Measurements from ENCODE around the gene MTG1.

MTG1 gene

DNA sequence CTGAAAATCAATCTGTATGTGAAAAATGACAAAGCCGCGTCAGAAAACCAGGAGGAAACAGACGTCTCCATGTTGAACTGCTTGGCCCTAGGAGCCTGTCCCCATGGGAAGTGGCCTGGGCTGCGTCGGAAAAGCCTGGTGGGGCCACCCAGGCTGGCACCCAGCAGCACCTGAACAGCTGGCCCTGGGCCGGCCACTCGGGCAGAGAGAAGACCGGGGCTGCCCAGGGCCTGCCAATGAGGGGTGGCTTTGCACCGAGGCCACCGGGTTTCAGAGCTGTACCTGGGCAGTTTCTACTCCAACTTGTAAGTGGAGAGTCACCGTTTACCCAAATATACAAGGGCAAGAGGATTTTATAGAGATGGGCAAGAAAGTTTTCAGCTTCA lies 35.0 kb upstream of the MTG1 start:
- no peak overlapping the region for H3K27ac ChIP-seq (ENCODE audit: low read depth, low read length)
- H3K36me3 ChIP-seq (ENCODE audit: control insufficient read depth in 5 of 5, insufficient read depth in 5 of 5, low read length in 5 of 5) = peaks cover 0 to 34% (median 22%) of the 10 kb centered on the region in 5 donors
- peaks cover 0 to 2% (median 0%) of the 10 kb centered on the region in 5 donors for H3K9me3 ChIP-seq (ENCODE audit: control insufficient read depth in 5 of 5, low read length in 5 of 5)
- peak overlapping the region in 1 of 5 donors; percentile 56 for H3K9ac ChIP-seq (ENCODE audit: low read length in 5 of 5)
- no peaks in the 10 kb centered on the region for H3K27me3 ChIP-seq (ENCODE audit: control insufficient read depth in 5 of 5, insufficient read depth in 4 of 5, low read length in 5 of 5)
- no peak overlapping the region for H3K4me3 ChIP-seq (ENCODE audit: low read depth in 1 of 5, low read length in 5 of 5)
- peaks cover 0 to 43% (median 18%) of the 10 kb centered on the region in 5 donors for H3K4me1 ChIP-seq (ENCODE audit: control insufficient read depth in 5 of 5, insufficient read depth in 5 of 5, low read length in 5 of 5)

DNA sequence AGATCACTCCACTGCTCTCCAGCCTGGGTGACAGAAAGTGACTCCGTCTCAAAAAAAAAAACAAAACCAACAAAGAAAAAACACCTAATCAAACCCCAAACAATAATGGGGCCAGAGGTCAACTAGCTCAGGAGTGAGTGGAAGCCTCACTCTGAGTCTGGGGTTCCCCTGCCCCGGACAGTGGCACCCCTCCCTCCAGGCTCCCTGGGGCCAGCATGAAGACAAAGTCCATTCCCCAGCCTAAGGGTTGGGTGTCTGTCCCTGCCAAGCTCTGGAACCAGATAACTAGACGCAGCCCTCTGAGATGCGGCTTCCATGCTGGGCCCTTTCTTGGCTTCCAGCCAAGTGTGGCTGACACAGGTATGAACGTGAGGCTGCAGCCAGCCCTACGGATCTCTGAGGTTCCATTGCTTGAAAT lies 34.4 kb upstream of the MTG1 start:
- peaks cover 0 to 2% (median 0%) of the 10 kb centered on the region in 5 donors for H3K9me3 ChIP-seq (ENCODE audit: control insufficient read depth in 5 of 5, low read length in 5 of 5)
- H3K36me3 ChIP-seq (ENCODE audit: control insufficient read depth in 5 of 5, insufficient read depth in 5 of 5, low read length in 5 of 5) = peaks cover 4 to 35% (median 26%) of the 10 kb centered on the region in 5 donors
- H3K27me3 ChIP-seq (ENCODE audit: control insufficient read depth in 5 of 5, insufficient read depth in 4 of 5, low read length in 5 of 5) = no peaks in the 10 kb centered on the region
- H3K27ac ChIP-seq (ENCODE audit: low read depth, low read length) = no peak overlapping the region
- H3K4me3 ChIP-seq (ENCODE audit: low read depth in 1 of 5, low read length in 5 of 5) = no peak overlapping the region
- no peak overlapping the region for H3K9ac ChIP-seq (ENCODE audit: low read length in 5 of 5)
- peaks cover 0 to 43% (median 19%) of the 10 kb centered on the region in 5 donors for H3K4me1 ChIP-seq (ENCODE audit: control insufficient read depth in 5 of 5, insufficient read depth in 5 of 5, low read length in 5 of 5)

DNA sequence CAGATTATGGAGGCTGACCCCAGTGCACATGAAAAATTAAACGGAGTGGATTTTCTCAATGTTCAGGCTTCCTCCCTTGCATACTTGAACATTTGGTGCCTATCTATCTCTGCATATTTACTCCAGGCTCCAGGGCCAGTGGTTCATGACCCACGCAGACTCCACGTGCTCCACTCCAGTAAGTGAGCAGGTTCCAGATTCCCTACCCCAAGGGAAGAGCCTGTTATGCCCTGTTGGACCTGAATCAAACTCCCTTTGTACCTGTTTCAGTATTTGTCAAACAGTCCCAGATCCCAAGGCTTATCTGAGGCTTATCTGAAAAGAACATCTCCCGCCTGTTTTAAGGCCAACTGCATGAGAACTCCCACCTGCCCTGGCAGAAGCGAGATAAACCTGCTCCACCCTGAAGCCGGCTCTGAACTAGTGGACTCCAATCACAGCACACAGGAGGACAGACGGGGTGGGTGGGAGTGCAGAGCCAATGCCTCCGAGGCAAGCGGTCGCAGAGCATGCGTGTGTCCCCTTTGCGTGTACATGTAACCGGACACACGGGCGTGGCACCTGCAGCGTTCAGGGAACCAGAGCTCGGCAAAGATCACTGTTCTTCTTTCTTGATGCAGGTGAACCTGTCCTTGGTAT lies 33.9 kb upstream of the MTG1 start:
- no peak overlapping the region for H3K27ac ChIP-seq (ENCODE audit: low read depth, low read length)
- no peaks in the 10 kb centered on the region for H3K27me3 ChIP-seq (ENCODE audit: control insufficient read depth in 5 of 5, insufficient read depth in 4 of 5, low read length in 5 of 5)
- no peak overlapping the region for H3K9ac ChIP-seq (ENCODE audit: low read length in 5 of 5)
- peaks cover 4 to 35% (median 32%) of the 10 kb centered on the region in 5 donors for H3K36me3 ChIP-seq (ENCODE audit: control insufficient read depth in 5 of 5, insufficient read depth in 5 of 5, low read length in 5 of 5)
- peaks cover 0 to 43% (median 24%) of the 10 kb centered on the region in 5 donors for H3K4me1 ChIP-seq (ENCODE audit: control insufficient read depth in 5 of 5, insufficient read depth in 5 of 5, low read length in 5 of 5)
- H3K4me3 ChIP-seq (ENCODE audit: low read depth in 1 of 5, low read length in 5 of 5) = no peak overlapping the region
- H3K9me3 ChIP-seq (ENCODE audit: control insufficient read depth in 5 of 5, low read length in 5 of 5) = peaks cover 0 to 2% (median 0%) of the 10 kb centered on the region in 5 donors

DNA sequence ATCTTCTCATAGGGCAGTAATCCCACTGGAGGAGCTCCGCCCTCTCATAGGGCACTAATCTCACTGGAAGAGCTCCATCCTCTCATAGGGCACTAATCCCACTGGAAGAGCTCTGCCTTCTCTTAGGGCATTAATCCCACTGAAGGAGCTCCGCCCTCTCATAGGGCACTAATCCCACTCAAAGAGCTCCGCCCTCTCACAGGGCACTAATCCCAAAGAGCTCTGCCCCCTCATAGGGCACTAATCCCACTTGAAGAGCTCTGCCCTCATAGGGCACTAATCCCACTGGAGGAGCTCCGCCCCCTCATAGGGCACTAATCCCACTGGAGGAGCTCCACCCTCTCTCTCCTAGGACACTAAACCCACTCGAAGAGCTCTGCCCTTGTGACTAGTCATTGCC lies 32.7 kb upstream of the MTG1 start:
- no peak overlapping the region for H3K27ac ChIP-seq (ENCODE audit: low read depth, low read length)
- H3K4me3 ChIP-seq (ENCODE audit: low read depth in 1 of 5, low read length in 5 of 5) = no peak overlapping the region
- H3K36me3 ChIP-seq (ENCODE audit: control insufficient read depth in 5 of 5, insufficient read depth in 5 of 5, low read length in 5 of 5) = peaks cover 4 to 45% (median 43%) of the 10 kb centered on the region in 5 donors
- no peak overlapping the region for H3K9ac ChIP-seq (ENCODE audit: low read length in 5 of 5)
- H3K27me3 ChIP-seq (ENCODE audit: control insufficient read depth in 5 of 5, insufficient read depth in 4 of 5, low read length in 5 of 5) = no peaks in the 10 kb centered on the region
- peaks cover 0 to 38% (median 30%) of the 10 kb centered on the region in 5 donors for H3K4me1 ChIP-seq (ENCODE audit: control insufficient read depth in 5 of 5, insufficient read depth in 5 of 5, low read length in 5 of 5)
- H3K9me3 ChIP-seq (ENCODE audit: control insufficient read depth in 5 of 5, low read length in 5 of 5) = peaks cover 0 to 2% (median 0%) of the 10 kb centered on the region in 5 donors

DNA sequence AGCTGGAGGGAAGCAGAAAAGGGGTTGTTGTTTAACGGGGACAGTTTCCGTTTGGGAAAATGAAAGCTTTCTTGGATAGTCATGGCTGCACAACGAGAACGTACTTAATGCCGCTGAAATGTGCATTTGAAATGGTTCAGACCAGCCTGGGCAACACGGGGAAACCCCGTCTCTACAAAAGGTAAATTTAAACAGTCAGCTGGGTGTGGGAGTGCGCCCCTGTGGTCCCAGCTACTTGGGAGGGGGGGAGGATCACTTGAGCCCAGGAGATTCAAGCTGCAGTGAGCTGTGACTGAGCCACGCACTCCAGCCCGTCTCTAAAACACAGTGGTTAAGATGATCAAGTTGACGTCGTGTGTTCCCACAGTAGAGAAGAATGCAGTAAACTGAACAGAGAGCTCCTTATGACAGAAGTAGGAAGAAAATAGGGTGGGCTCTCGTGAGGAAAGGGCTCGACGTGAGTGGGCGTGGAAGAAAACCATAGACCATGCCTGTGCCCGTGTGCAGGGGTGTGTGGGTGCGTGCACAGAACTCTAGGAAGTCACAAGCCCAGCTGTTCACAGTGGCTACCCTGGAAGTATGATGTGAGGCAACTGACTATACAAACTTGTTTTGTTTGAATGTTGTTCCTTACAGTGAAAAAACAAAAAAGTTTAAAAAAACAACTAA lies 32.0 kb upstream of the MTG1 start:
- Histone ChIP-seq H3K4me3 (ENCODE audit: low read depth in 1 of 5, low read length in 5 of 5) (no peak overlapping the region), H3K27ac (ENCODE audit: low read depth, low read length) (no peak overlapping the region), H3K9ac (ENCODE audit: low read length in 5 of 5) (no peak overlapping the region), H3K36me3 (ENCODE audit: control insufficient read depth in 5 of 5, insufficient read depth in 5 of 5, low read length in 5 of 5) (peaks cover 4 to 52% (median 50%) of the 10 kb centered on the region in 5 donors), H3K9me3 (ENCODE audit: control insufficient read depth in 5 of 5, low read length in 5 of 5) (peaks cover 0 to 2% (median 0%) of the 10 kb centered on the region in 5 donors), H3K4me1 (ENCODE audit: control insufficient read depth in 5 of 5, insufficient read depth in 5 of 5, low read length in 5 of 5) (peaks cover 0 to 33% (median 23%) of the 10 kb centered on the region in 5 donors), H3K27me3 (ENCODE audit: control insufficient read depth in 5 of 5, insufficient read depth in 4 of 5, low read length in 5 of 5) (no peaks in the 10 kb centered on the region)

DNA sequence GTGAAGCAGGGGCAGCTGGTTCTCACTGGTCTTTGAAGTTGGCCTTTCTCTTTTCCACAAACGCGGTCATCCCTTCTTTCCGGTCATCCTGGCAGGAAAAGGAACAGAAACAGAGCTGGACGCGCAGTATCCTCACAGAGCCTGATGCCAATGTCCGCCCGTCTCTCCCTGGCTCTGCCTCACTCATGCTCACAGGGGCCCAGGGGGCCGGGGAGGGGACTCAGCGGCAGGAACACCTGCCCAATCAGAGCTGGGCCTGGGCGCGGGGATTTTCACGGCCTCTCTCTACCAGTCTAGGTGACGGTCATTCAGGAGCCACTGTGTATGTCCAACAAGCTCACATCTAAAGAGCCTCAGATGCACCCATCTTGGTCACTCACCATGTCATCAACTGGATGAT lies 31.1 kb upstream of the MTG1 start:
- Histone ChIP-seq H3K27ac (ENCODE audit: low read depth, low read length) (no peak overlapping the region), H3K27me3 (ENCODE audit: control insufficient read depth in 5 of 5, insufficient read depth in 4 of 5, low read length in 5 of 5) (no peaks in the 10 kb centered on the region), H3K4me1 (ENCODE audit: control insufficient read depth in 5 of 5, insufficient read depth in 5 of 5, low read length in 5 of 5) (peaks cover 0 to 24% (median 19%) of the 10 kb centered on the region in 5 donors), H3K9ac (ENCODE audit: low read length in 5 of 5) (no peak overlapping the region), H3K4me3 (ENCODE audit: low read depth in 1 of 5, low read length in 5 of 5) (no peak overlapping the region), H3K9me3 (ENCODE audit: control insufficient read depth in 5 of 5, low read length in 5 of 5) (peaks cover 0 to 2% (median 0%) of the 10 kb centered on the region in 5 donors), H3K36me3 (ENCODE audit: control insufficient read depth in 5 of 5, insufficient read depth in 5 of 5, low read length in 5 of 5) (peaks cover 4 to 54% (median 52%) of the 10 kb centered on the region in 5 donors)

DNA sequence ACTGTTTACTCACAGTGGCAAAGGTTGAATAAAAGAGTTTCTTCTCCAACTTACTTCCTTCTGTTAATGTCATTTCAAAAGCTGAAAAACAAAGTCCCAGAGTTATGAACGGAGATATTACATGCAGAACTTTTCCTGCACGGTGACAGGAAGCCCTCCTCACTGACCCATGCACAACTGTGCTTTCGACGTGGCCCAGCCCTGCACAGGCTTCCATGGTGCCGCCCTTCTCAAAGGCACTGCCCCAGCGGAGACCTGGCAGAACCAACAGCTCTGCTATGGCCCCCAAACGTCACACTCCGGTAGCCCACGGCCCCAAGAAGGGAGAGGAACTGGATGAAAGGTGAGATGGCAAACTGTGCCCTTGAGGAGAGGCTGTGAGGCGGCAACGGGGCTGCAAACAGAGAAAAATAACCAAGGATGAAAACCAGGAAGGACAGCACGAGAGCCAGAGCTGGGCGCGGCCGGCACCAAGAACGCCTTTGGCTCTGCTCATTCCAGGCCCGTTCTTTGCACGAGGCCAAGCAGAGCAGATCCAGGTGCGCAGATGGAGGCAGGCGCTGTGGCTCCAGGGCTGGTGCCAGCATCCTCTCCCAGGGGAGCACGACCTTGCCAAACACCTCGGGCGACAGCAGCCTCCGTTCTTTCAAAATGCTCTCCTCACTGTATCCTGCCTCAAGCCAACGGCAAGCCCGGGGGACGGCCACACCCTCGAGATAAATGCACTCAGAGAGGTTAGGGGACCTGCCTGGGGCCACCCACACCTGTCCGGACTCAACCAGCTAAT lies 29.1 kb upstream of the MTG1 start:
- Histone ChIP-seq H3K36me3 (ENCODE audit: control insufficient read depth in 5 of 5, insufficient read depth in 5 of 5, low read length in 5 of 5) (peaks cover 4 to 74% (median 71%) of the 10 kb centered on the region in 5 donors), H3K27ac (ENCODE audit: low read depth, low read length) (no peak overlapping the region), H3K4me1 (ENCODE audit: control insufficient read depth in 5 of 5, insufficient read depth in 5 of 5, low read length in 5 of 5) (peaks cover 0 to 19% (median 6%) of the 10 kb centered on the region in 5 donors)

DNA sequence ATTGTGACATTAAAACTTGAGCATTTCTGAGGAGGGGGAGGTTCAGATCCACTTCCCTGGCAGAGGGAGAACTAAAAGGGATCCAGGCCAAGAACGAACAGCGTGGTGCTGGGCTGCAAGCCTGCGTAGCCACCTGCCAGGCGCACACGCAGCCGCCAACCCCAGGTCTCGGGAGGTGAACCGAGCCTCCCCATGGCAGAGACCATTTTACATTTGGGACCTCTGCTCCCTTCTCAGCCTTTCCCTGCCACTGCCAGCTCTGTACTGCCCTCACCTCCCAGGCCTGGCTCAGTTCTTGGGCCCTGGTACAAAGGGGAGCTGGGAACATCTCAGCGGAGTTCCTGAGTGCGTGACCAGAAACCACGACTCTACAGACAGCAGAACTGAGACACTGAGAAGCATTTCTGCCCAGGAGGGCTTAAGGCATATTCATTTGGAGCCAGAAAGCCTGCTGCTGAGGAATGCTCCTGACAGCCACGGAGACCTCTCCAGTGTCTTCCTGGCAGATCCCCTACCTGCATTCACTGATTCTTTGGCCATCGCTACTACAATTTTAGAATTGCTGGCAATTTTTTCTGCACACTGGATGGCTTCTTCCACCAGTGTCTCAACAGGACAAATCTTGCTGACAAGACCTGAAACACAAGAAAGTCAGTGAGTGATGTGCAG lies 28.4 kb upstream of the MTG1 start:
- H3K27me3 ChIP-seq (ENCODE audit: control insufficient read depth in 5 of 5, insufficient read depth in 4 of 5, low read length in 5 of 5) = no peaks in the 10 kb centered on the region

More for the DNA sequence above, 29.1 kb upstream of the MTG1 start:
- no peaks in the 10 kb centered on the region for H3K27me3 ChIP-seq (ENCODE audit: control insufficient read depth in 5 of 5, insufficient read depth in 4 of 5, low read length in 5 of 5)
- no peak overlapping the region for H3K4me3 ChIP-seq (ENCODE audit: low read depth in 1 of 5, low read length in 5 of 5)
- H3K9ac ChIP-seq (ENCODE audit: low read length in 5 of 5) = no peak overlapping the region
- peaks cover 0 to 2% (median 0%) of the 10 kb centered on the region in 5 donors for H3K9me3 ChIP-seq (ENCODE audit: control insufficient read depth in 5 of 5, low read length in 5 of 5)

DNA sequence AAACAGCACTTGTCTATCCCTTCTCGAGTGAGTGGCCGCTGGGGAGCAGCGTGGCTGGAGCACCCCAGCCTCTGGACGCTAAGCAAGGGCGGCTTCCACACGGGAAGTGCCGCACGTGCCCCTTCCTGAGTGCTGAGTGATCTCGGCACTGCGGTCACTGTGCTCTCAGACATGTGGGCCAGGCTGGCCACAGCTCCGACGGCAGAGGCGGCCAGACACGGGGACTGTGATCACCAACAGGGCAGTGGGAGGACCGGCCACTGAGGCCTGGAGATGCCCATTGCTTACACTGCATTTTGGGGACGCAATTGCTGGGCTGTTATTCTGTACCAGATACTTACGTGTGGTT lies 27.9 kb upstream of the MTG1 start:
- Histone ChIP-seq H3K9me3 (ENCODE audit: control insufficient read depth in 5 of 5, low read length in 5 of 5) (no peaks in the 10 kb centered on the region), H3K9ac (ENCODE audit: low read length in 5 of 5) (no peak overlapping the region), H3K27ac (ENCODE audit: low read depth, low read length) (no peak overlapping the region), H3K27me3 (ENCODE audit: control insufficient read depth in 5 of 5, insufficient read depth in 4 of 5, low read length in 5 of 5) (no peaks in the 10 kb centered on the region), H3K4me1 (ENCODE audit: control insufficient read depth in 5 of 5, insufficient read depth in 5 of 5, low read length in 5 of 5) (peaks cover 0 to 19% (median 11%) of the 10 kb centered on the region in 5 donors), H3K36me3 (ENCODE audit: control insufficient read depth in 5 of 5, insufficient read depth in 5 of 5, low read length in 5 of 5) (peaks cover 4 to 84% (median 81%) of the 10 kb centered on the region in 5 donors), H3K4me3 (ENCODE audit: low read depth in 1 of 5, low read length in 5 of 5) (no peak overlapping the region)

More for the DNA sequence above, 28.4 kb upstream of the MTG1 start:
- Histone ChIP-seq H3K27ac (ENCODE audit: low read depth, low read length) (no peak overlapping the region), H3K9ac (ENCODE audit: low read length in 5 of 5) (peak overlapping the region in 1 of 5 donors; percentile 12), H3K4me3 (ENCODE audit: low read depth in 1 of 5, low read length in 5 of 5) (no peak overlapping the region), H3K9me3 (ENCODE audit: control insufficient read depth in 5 of 5, low read length in 5 of 5) (peaks cover 0 to 2% (median 0%) of the 10 kb centered on the region in 5 donors), H3K36me3 (ENCODE audit: control insufficient read depth in 5 of 5, insufficient read depth in 5 of 5, low read length in 5 of 5) (peaks cover 4 to 81% (median 79%) of the 10 kb centered on the region in 5 donors), H3K4me1 (ENCODE audit: control insufficient read depth in 5 of 5, insufficient read depth in 5 of 5, low read length in 5 of 5) (peaks cover 0 to 19% (median 9%) of the 10 kb centered on the region in 5 donors)
